Measurements from ENCODE around the gene CUEDC1.
A peak's percentile ranks its signal among the peaks of the same experiment; 100 is the strongest.

CUEDC1 gene

GRCh38 chr17:57911834-57912673 lies 43.2 kb downstream of the CUEDC1 start:
- TF ChIP-seq PAX5 (IDR thresholded peaks at IDR 0.05; ENCODE audit: insufficient read depth, low read length, severe bottlenecking), result no peak
- no peak for TF ChIP-seq TAF1 (IDR thresholded peaks at IDR 0.05; ENCODE audit: low read depth, low read length)
- no peak for TF ChIP-seq SPI1 (IDR thresholded peaks at IDR 0.05; ENCODE audit: low read depth, low read length)
- no peak for TF ChIP-seq POLR2AphosphoS5 (IDR thresholded peaks at IDR 0.05; ENCODE audit: low read depth, low read length)
- no peak for TF ChIP-seq POLR2A (IDR thresholded peaks at IDR 0.05; ENCODE audit: low read depth, low read length)
- no peak for TF ChIP-seq POU2F2 (IDR thresholded peaks at IDR 0.05; ENCODE audit: low read depth, low read length)
- DNase-seq (ENCODE audit: insufficient read length, low spot score) (no peak), FAIRE-seq (no peak)

DNA sequence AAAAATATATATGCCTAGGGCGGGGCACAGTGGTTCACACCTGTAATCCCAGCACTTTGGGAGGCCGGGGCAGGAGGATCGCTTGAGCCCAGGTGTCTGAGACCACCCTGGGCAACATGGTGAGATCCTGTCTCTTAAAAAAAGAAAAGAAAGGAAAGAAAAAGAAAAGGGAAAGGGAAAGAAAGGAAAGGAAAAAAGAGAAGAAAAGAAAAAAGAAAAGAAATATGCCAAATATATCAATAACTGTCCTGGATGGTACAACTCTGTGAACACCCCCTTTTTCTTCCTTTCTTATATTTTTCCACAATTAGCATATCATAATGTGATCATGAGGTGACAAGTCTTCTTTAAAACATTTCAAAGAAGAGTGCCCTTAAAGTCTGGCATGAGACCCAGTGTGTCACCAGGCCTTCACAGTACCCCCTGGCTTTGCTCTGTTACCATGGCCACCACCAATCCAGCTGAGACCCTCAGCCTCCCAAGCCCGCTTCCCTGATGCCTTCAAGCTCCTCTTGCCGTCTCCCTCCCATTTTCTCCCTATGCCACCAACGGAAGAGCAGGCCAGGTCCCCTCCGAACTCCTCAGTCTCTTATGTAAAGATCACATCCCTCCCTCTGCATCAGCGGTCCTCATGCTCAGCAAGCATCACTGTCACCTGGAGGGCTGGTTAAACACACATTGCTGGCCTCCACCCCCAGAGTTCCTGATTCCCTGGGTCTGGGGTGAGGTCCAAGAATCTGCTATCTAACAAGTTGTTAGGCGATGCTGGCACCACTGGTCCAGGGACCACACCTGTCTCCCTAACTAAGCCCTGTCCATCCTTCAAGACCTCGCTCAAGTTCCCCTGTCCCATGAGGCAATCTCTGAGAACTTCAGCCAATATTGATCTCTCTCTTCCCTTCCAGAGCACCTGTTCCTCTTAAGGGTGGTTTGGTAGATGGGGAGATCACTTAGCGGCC lies 44.5 kb downstream of the CUEDC1 start:
- no peak for DNase-seq (ENCODE audit: insufficient read length, low spot score)
- TF ChIP-seq POLR2AphosphoS5 (IDR thresholded peaks at IDR 0.05; ENCODE audit: low read depth, low read length) (no peak), SPI1 (IDR thresholded peaks at IDR 0.05; ENCODE audit: low read depth, low read length) (no peak), POU2F2 (IDR thresholded peaks at IDR 0.05; ENCODE audit: low read depth, low read length) (no peak), PAX5 (IDR thresholded peaks at IDR 0.05; ENCODE audit: insufficient read depth, low read length, severe bottlenecking) (no peak)
- no peak for FAIRE-seq

DNA sequence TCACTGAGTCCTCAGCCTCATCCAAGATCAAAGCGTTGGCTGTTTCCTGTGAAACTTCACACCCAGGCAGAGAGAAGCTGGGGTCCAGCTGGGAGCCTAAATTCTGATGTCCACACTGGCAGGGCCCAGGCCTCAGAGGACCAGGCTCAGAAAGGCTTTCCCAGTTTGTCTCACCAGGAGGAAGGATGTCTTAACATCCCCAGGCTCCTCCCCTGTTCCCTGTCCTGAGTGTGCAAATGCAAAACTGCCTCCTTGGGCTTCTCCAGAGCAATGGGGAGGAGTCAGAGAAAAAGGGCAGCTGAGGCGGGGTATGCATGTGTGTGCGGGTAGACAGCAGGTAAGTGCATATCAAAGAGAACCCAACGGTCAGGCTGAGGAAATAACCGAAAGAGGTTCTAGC lies 45.7 kb downstream of the CUEDC1 start:
- TF ChIP-seq POLR2AphosphoS5 (IDR thresholded peaks at IDR 0.05; ENCODE audit: low read depth, low read length), result no peak
- DNase-seq (ENCODE audit: insufficient read length, low spot score) (no peak), FAIRE-seq (no peak)

DNA sequence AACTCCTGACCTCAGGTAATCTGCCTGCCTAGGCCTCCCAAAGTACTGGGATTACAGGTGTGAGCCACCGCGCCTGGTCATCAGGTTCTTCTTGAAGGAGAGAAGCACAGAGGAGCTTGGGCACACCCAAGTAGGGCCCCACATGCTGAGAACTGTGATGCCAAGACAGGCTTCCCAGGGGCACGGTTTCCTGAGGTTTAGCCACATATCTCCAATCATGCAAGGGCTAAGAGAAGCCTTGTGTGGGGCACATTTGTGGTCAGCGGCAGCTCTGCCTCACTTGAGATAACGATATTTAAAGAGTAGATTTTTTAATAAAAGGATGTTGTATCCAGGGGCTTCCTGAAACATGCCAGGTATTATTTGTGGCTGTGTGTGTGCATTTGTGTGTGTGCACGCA lies 46.9 kb downstream of the CUEDC1 start:
- no peak for FAIRE-seq
- DNase-seq (ENCODE audit: insufficient read length, low spot score), result no peak
- no peak for TF ChIP-seq PAX5 (IDR thresholded peaks at IDR 0.05; ENCODE audit: insufficient read depth, low read length, severe bottlenecking)
- TF ChIP-seq TAF1 (IDR thresholded peaks at IDR 0.05; ENCODE audit: low read depth, low read length), result no peak
- no peak for TF ChIP-seq POU2F2 (IDR thresholded peaks at IDR 0.05; ENCODE audit: low read depth, low read length)
- TF ChIP-seq POLR2AphosphoS5 (IDR thresholded peaks at IDR 0.05; ENCODE audit: low read depth, low read length), result no peak
- no peak for TF ChIP-seq POLR2A (IDR thresholded peaks at IDR 0.05; ENCODE audit: low read depth, low read length)
- TF ChIP-seq SPI1 (IDR thresholded peaks at IDR 0.05; ENCODE audit: low read depth, low read length), result no peak

DNA sequence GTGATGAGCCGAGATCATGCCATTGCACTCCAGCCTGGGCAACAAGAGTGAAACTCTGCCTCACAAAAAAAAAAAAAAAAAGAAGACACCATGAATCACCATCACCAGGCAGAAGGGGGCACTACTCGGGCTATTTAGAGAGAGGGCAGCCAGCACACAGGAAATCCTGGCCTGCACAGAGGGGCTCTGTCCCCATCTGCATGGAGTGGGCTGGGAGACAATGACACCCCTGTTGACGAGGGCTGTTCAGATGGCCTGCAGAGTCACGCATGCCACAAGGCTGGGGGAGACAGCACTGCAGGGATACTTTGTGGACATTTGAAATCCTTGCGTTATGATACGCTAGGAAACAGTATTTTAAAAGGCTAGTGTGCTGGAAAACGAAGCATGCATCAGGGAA lies 48.3 kb downstream of the CUEDC1 start:
- no peak for FAIRE-seq
- DNase-seq (ENCODE audit: insufficient read length, low spot score), result no peak
- TF ChIP-seq SPI1 (IDR thresholded peaks at IDR 0.05; ENCODE audit: low read depth, low read length) (no peak), TAF1 (IDR thresholded peaks at IDR 0.05; ENCODE audit: low read depth, low read length) (no peak), PAX5 (IDR thresholded peaks at IDR 0.05; ENCODE audit: insufficient read depth, low read length, severe bottlenecking) (no peak), POU2F2 (IDR thresholded peaks at IDR 0.05; ENCODE audit: low read depth, low read length) (no peak), POLR2AphosphoS5 (IDR thresholded peaks at IDR 0.05; ENCODE audit: low read depth, low read length) (no peak), POLR2A (IDR thresholded peaks at IDR 0.05; ENCODE audit: low read depth, low read length) (no peak)

DNA sequence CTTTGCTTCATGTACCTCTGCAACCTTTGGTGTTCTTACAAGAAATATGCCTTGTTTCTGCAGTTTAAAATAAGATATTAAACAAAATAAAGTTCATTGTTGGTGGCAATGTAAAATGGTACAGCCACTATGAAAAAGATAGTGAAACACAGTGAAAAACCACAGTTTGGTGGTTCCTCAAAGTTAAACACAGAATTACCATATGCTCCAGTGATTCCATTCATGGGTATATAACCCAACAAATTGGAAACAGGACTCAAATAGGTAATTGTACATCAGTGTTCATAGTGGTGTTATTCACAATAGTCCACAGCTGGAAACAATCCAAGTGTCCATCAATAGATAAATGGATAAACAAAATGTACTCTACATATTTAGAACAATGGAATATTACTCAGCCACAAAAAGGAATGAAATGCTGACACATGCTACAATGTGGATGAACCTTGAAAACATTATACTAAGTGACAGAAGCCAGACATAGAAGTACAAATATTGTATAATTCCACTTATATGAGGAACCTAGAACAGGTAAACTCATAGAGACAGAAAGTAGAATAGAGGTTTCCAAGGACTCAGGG lies 49.2 kb downstream of the CUEDC1 start:
- peak; percentile 47 for FAIRE-seq
- TF ChIP-seq POLR2AphosphoS5 (IDR thresholded peaks at IDR 0.05; ENCODE audit: low read depth, low read length) (no peak), PAX5 (IDR thresholded peaks at IDR 0.05; ENCODE audit: insufficient read depth, low read length, severe bottlenecking) (no peak), SPI1 (IDR thresholded peaks at IDR 0.05; ENCODE audit: low read depth, low read length) (no peak), POLR2A (IDR thresholded peaks at IDR 0.05; ENCODE audit: low read depth, low read length) (no peak), TAF1 (IDR thresholded peaks at IDR 0.05; ENCODE audit: low read depth, low read length) (no peak)
- DNase-seq (ENCODE audit: insufficient read length, low spot score), result no peak

- FAIRE-seq (no peak), DNase-seq (ENCODE audit: insufficient read length, low spot score) (no peak)
- no peak for TF ChIP-seq POLR2A (IDR thresholded peaks at IDR 0.05; ENCODE audit: low read depth, low read length)
- TF ChIP-seq POU2F2 (IDR thresholded peaks at IDR 0.05; ENCODE audit: low read depth, low read length), result no peak
- TF ChIP-seq POLR2AphosphoS5 (IDR thresholded peaks at IDR 0.05; ENCODE audit: low read depth, low read length), result no peak
- TF ChIP-seq TAF1 (IDR thresholded peaks at IDR 0.05; ENCODE audit: low read depth, low read length), result no peak
- no peak for TF ChIP-seq PAX5 (IDR thresholded peaks at IDR 0.05; ENCODE audit: insufficient read depth, low read length, severe bottlenecking)
- no peak for TF ChIP-seq SPI1 (IDR thresholded peaks at IDR 0.05; ENCODE audit: low read depth, low read length)
These were observed 51.3 kb downstream of the CUEDC1 start for GRCh38 chr17:57903961-57904360.

DNA sequence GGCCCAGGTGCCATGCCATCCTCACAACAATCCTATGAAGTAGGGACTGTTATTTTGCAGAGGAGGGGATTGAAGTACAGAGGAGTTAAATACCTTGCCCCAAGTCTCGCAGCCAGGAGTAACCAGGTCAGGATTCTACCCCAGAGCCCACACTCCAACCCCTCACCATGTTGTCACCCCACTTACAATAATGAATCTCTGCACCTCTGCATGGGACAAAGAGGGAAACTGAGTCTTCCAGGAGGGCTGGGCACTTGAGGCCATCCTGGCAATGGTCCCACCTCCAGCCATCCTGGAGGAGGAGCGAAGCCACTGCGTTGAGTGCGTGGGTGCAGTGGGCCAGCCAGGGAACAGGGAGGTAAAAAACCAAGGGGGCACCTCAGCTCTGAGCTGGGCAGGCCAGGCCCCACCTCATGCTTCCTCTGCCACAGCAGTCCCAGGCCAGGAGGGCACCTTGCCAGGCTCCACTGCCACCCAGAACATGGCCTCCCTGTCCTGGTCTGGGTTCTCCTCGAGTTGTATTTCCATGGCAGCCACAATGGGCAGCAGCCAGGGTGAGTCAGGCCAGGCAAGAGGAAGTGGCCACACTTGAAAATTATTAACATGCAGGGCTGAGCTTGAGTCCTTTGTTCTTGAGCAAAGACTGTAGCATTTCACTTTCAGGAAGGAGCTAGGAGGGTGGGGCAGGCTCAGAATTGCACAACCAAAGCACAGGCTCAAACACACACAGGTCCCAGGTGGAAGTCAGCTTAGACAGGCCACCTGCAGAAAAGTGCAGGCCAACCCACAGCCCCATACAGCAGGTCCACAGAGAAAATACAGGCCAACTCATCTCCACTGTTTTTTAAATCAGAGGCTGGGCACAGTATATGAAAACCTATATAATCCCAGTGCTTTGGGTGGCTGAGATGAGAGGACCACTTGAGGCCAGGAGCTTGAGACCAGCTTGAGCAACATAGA lies 52.1 kb downstream of the CUEDC1 start:
- no peak for TF ChIP-seq POLR2AphosphoS5 (IDR thresholded peaks at IDR 0.05; ENCODE audit: low read depth, low read length)
- TF ChIP-seq POLR2A (IDR thresholded peaks at IDR 0.05; ENCODE audit: low read depth, low read length), result no peak
- no peak for TF ChIP-seq TAF1 (IDR thresholded peaks at IDR 0.05; ENCODE audit: low read depth, low read length)
- peak; percentile 76 for TF ChIP-seq PAX5 (IDR thresholded peaks at IDR 0.05; ENCODE audit: insufficient read depth, low read length, severe bottlenecking)
- TF ChIP-seq POU2F2 (IDR thresholded peaks at IDR 0.05; ENCODE audit: low read depth, low read length), result peak; percentile 81; the same call in 1 of the 2 replicates
- TF ChIP-seq SPI1 (IDR thresholded peaks at IDR 0.05; ENCODE audit: low read depth, low read length), result peak; percentile 93
- FAIRE-seq (peak; percentile 88), DNase-seq (ENCODE audit: insufficient read length, low spot score) (no peak)
